RWPE2 (cell line): ENCODE results near the gene MRPL30.
A peak's percentile ranks its signal among the peaks of the same experiment; 100 is the strongest.

Experiments
- ATAC-seq: fragments of 200-7000 bp; cut with Tn5 transposase; 3 replicates; pipeline ENCODE4 v1.9.1; 2021; ENCODE audit warnings: low read depth
- DNase-seq: peaks from one replicate; pipeline ENCODE4 v3.0.0-alpha.2; 2020; ENCODE audit warnings: low spot score
- H3K27ac ChIP-seq: fragments of 450-650 bp; 2 replicates; pipeline ENCODE4 v1.5.1; 2017; ENCODE audit warnings: mild to moderate bottlenecking; ENCODE audit not compliant: poor library complexity, severe bottlenecking
- H3K27me3 ChIP-seq: fragments of 250-450 bp; sonication (Bioruptor Pico); 2 replicates; pipeline ENCODE4 v1.5.1; 2021; ENCODE audit warnings: mild to moderate bottlenecking, moderate library complexity; ENCODE audit not compliant: insufficient read depth, poor library complexity, severe bottlenecking
- H3K36me3 ChIP-seq: fragments of 250-450 bp; sonication (Bioruptor Pico); 2 replicates; pipeline ENCODE4 v1.5.1; 2020; ENCODE audit warnings: low read depth, mild to moderate bottlenecking, moderate library complexity
- H3K4me1 ChIP-seq: fragments of 250-450 bp; sonication (Bioruptor Pico); 2 replicates; pipeline ENCODE4 v1.5.1; 2021; ENCODE audit warnings: mild to moderate bottlenecking, moderate library complexity; ENCODE audit not compliant: insufficient read depth, poor library complexity, severe bottlenecking
- H3K4me3 ChIP-seq: fragments of 250-450 bp; sonication (Bioruptor Pico); 2 replicates; pipeline ENCODE4 v1.5.1; 2021; ENCODE audit warnings: mild to moderate bottlenecking, moderate library complexity; ENCODE audit not compliant: severe bottlenecking
- H3K9me3 ChIP-seq: fragments of 250-450 bp; sonication (Bioruptor Pico); 2 replicates; pipeline ENCODE4 v1.5.1; 2021; ENCODE audit warnings: mild to moderate bottlenecking, moderate library complexity; ENCODE audit not compliant: severe bottlenecking
- TF ChIP-seq, protein P1 (sequence below): fragments of 450-650 bp; IDR thresholded peaks from one replicate; pipeline ENCODE4 v1.5.1; 2017; ENCODE audit warnings: mild to moderate bottlenecking, moderate library complexity; ENCODE audit not compliant: poor library complexity, severe bottlenecking

Gene MRPL30

DNA sequence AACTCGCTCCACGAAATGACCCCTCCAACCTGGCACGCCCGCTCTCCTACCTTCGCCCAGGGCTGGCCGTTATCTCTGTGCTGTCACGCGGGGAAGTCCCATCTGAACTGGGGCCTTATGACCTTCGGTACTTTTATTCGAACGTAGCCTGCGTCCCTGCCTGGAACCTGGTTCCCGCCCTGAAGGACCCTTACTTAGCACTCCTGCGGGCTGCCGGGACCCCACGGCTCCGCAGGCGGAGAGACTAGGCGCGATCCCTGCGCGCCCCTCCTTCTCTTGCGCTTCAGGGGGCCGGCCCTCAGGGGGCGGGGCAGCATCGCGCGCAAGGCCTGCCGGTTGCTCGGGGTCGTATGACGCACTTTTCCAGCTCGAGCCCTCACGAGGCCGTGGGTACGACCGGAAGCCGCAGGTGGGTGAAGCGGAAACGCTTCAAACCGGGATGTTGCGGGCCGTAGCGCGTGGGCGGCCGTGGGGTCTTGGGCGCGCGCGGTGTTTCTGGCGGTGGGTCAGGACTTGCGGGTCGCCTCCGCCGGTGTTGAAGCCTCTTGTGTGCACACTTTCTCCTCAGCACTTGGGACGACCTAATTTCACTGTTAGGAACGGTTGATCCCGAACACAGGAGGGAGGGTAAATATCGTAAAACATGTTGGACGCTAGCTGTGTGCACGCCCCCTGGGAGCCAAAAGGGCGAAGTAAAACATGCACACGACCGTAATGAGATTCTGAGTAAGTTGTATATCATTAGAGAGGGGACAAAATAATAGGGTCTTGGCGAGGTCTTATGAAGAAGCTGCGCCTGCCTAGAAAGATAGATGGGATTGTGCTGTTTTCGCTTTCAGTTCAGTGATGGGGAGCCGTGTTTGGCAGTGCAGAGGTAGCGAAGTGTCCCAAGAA is 26.1 kb upstream of the MRPL30 start, which contains the start of the genes LIPT1 and TSGA10:
TSS of gene LIPT1 (plus strand) at position 325 of the 894 bp plus-strand sequence. CDS start 6,991 bp downstream, outside the sequence.
TSS of gene TSGA10 (minus strand) at position 300 of the 894 bp plus-strand sequence. CDS start 45,503 bp downstream, outside the sequence.
- Histone ChIP-seq H3K27ac (peak within 1 kb of the TSS; percentile 29), H3K4me3 (peak within 1 kb of the TSS; percentile 69), H3K4me1 (no peaks in the 10 kb centered on the region), H3K9me3 (no peaks in the 10 kb centered on the region), H3K27me3 (no peaks in the 10 kb centered on the region), H3K36me3 (peaks cover 6% of the 10 kb centered on the region)
- peak; percentile 91 for DNase-seq
- TF ChIP-seq, protein P1, sequence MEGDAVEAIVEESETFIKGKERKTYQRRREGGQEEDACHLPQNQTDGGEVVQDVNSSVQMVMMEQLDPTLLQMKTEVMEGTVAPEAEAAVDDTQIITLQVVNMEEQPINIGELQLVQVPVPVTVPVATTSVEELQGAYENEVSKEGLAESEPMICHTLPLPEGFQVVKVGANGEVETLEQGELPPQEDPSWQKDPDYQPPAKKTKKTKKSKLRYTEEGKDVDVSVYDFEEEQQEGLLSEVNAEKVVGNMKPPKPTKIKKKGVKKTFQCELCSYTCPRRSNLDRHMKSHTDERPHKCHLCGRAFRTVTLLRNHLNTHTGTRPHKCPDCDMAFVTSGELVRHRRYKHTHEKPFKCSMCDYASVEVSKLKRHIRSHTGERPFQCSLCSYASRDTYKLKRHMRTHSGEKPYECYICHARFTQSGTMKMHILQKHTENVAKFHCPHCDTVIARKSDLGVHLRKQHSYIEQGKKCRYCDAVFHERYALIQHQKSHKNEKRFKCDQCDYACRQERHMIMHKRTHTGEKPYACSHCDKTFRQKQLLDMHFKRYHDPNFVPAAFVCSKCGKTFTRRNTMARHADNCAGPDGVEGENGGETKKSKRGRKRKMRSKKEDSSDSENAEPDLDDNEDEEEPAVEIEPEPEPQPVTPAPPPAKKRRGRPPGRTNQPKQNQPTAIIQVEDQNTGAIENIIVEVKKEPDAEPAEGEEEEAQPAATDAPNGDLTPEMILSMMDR = no peak
- peak; percentile 92 for ATAC-seq

DNA sequence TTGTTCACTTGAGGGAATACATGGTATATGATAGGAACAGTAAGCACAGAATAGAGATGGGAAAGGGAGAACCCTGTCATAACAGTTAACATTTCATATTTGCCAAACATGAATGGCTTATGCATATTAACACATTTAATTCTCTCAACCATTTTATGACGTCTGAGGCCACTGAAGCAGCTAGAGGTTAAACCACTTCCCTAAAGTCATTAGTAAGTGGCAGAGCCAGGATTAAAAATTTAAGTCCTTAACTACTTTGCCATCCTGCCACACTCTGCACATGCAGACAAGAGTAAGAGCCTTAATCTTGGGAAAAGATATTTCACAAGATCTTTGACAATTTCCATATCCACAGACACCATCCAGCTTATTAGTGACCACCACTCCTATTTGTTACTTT is 24.1 kb upstream of the MRPL30 start:
- ATAC-seq = no peak

DNA sequence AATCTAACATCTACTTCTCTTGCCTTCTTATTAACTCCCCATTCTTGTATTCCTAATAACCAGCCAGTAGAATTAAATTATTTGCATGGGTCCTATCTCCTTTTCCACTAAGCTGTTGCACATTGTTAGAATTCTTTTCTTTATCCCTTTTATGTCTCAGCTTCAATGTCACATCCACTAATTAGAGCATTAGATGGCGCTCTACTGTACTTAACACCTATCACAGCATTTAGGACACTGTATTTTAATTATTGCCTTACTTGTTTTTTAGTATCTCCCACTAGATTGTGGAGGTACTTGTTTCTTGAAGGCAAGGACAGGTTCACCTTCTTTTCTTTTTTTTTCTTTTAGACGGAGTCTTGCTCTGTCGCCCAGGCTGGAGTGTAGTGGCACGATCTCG is 22.4 kb upstream of the MRPL30 start:
- no peak overlapping the region for H3K4me3 ChIP-seq
- H3K9me3 ChIP-seq = no peaks in the 10 kb centered on the region
- no peaks in the 10 kb centered on the region for H3K4me1 ChIP-seq
- H3K27me3 ChIP-seq = no peaks in the 10 kb centered on the region
- peaks cover 6% of the 10 kb centered on the region; the same call in 1 of the 2 replicates for H3K36me3 ChIP-seq
- no peak overlapping the region for H3K27ac ChIP-seq
- DNase-seq (no peak), ATAC-seq (no peak)
- TF ChIP-seq, protein P1 = no peak

More for the DNA sequence above, 24.1 kb upstream of the MRPL30 start:
- TF ChIP-seq, protein P1 = no peak
- no peaks in the 10 kb centered on the region for H3K27me3 ChIP-seq
- H3K4me1 ChIP-seq = no peaks in the 10 kb centered on the region
- H3K9me3 ChIP-seq = no peaks in the 10 kb centered on the region
- H3K27ac ChIP-seq = no peak overlapping the region
- no peak for DNase-seq
- peaks cover 6% of the 10 kb centered on the region for H3K36me3 ChIP-seq
- no peak overlapping the region for H3K4me3 ChIP-seq

DNA sequence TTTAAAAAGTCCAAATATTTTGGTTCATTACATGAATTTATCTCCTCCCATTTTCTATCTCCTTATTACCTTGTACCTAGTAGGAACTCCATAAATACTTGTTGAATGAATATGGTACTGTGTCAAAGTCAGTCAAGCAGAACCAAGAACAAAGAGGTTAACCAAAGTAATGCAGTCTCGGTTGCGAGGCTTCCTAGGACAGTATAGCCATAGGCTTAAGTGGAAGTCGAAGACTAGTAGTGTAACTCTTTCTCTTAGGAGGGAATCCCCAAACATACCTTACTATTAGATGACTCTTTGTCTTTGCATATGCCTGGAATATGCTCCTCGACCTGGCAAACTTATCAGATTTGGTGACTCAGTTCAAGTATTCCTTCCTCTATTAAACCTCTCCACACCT is 21.4 kb upstream of the MRPL30 start:
- TF ChIP-seq, protein P1 = no peak
- H3K27me3 ChIP-seq = no peaks in the 10 kb centered on the region
- H3K36me3 ChIP-seq = peaks cover 6% of the 10 kb centered on the region; the same call in 1 of the 2 replicates
- no peak overlapping the region for H3K27ac ChIP-seq
- H3K9me3 ChIP-seq = no peaks in the 10 kb centered on the region
- no peak overlapping the region for H3K4me3 ChIP-seq
- no peaks in the 10 kb centered on the region for H3K4me1 ChIP-seq
- DNase-seq = no peak
- no peak for ATAC-seq
